ENCODE measurements around the gene OR5T1.

Gene OR5T1

DNA sequence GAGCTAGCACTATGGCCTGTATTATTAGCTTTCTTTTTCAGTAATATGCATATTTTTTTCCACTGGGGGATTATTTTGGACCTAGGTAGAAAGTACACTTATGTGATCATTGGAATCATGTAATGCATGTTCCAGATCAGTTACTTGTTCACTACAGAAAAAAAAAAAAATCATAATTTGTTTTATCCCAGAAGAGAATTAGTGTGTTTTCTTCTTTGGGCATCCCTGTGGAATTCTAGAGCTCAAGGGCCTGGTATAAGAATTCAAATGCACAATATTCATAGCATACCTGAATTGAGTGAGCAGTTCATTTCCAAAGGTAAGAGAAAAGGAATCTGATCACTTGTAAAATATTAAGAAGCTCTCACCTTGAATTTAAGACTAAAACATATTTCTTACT lies at the start of gene OR5T1:
Gene OR5T1 (plus strand): TSS at position 301 of the 400 bp plus-strand sequence. CDS start 1,485 bp downstream, outside the sequence.
- DNase-seq: no peak

DNA sequence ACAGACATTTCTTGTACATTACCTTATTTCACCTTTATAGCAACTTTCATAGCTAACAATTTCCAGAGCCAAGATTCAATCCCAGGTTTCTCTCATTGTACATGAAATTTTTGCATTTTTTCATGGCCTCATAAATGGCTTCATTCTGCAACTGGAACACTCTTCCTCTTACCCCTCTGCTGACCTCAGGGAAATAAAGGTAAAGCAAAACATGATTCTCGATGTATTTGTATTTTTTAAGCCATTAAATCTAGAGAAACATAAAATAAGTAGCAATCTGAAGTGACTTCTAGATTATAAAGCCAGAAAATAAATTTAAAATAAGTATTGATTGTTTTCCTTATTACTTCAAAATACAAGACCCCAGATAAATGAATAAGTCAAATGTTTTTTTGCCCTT lies 39.8 kb upstream of the OR5T1 start, which contains the start of gene OR5T2:
Gene OR5T2 (minus strand): TSS at position 101 of the 400 bp plus-strand sequence. CDS start 1,193 bp downstream, outside the sequence.
- no peak for DNase-seq

DNA sequence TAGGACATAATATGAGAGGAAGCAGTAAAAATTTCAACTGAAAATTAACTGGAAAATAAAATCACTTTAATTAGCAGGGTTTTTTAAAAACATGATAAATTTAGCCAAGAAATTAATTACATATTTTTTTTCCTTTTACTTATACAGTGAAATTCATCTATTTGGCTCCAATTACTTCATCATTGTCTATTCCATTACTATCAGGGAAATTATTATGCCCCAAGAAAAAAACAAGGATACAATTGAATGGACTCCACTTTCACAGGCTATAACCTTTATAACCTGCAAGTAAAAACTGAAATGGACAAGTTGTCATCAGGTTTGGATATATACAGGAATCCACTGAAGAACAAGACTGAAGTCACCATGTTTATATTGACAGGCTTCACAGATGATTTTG lies 22.0 kb upstream of the OR5T1 start, which contains the start of gene OR5T3:
Gene OR5T3 (plus strand): TSS at position 301 of the 400 bp plus-strand sequence. CDS start 0 bp downstream, at position 301.
- no peak for DNase-seq

DNA sequence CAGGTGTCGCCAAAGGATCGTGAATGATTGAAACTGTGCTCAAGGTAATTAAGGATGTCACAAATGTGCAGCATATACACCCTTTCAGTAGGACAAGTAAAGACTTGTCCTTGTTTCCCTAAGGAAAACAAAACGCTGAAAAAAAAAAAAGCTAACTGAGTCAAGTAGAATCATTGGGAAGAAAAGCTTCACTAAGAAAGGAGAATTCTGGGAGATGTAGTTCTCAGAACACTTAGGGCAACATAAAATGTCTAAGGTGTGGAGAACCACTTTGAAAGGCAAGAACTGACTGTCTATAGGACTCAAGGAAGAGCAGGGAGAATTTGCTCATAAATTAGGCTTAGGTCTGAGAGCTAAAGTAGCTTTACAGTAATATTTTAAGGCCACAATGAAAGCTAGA lies 2.9 kb upstream of the OR5T1 start:
- no peak for DNase-seq

DNA sequence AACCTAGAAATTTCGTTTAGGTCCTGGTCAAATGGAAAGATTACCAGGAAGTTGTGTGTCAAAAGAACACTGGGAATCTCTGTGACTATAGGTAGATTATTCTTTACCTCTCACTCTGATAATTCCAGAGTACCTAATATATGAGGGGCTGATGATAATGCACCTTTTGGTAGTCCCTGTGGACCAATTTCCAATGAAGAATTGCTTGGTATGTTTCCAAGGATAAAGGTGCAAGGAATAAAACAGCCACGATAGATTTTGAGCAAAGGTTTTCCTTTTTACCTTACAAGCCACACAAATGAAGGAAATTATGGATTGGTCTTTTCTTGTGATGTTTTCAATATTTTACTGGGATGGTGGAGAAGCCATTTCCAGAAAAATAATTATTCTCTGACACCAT lies 18.2 kb downstream of the OR5T1 start, which contains the start of gene OR8H1:
Gene OR8H1 (minus strand): TSS at position 101 of the 400 bp plus-strand sequence. CDS start 1,192 bp downstream, outside the sequence.
- DNase-seq: no peak

DNA sequence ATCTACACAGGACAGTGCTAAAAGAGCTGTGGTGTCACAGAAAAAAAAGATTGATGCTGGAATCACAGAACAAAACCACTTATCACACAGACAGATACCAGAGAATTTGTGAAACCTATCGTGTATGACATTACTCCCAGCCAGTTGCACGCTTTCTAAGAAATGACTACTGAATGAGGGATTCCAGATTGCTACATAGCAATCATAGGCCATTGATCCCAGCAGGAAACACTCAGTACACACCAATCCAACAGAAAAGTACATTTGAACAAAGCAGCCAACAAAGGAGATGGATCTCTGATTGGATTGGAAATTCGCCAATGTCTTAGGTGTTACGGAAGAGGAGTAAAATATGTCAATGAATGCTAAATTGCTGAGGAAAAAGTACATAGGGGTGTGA lies 22.9 kb downstream of the OR5T1 start:
- no peak for DNase-seq

DNA sequence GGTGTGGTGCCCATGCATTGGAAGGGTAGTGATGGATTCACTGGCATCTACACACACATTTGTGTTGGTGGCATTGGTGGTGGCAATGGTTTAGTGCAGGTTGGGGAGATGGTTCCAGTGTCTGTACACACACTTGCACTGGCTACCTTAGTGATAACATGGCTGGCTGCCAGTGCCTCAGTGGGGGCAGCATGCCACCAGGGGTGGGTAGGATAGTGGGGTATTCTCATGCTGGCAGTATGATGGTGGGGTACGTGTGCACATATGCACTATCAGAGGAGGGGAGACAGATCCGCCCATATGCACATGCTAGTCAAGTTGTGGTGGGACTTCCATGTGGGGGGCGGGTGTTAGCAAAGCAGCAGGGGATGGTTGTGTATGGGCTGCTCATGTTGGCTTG lies 33.9 kb downstream of the OR5T1 start:
- DNase-seq: no peak

DNA sequence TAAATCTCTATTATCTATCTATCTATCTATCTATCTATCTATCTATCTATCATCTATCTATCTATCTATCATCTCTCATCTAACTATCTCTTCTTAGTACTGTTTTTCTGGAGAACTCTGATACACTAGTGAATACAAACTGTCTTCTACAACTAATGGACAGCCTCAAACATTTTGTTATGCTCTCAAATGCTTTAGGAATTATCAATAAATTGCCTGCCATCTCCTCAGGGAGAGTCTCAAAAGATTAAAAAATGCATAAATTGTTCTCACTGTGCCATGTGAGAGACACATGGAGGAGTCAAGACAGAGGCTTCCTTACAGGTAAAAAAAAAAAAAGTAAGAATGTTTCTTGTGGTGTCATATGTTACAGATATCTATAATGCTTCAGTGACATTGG lies 40.9 kb downstream of the OR5T1 start, which contains the start of gene OR8K3:
Gene OR8K3 (plus strand): TSS at position 301 of the 400 bp plus-strand sequence. CDS start 3,163 bp downstream, outside the sequence.
- DNase-seq: no peak
